BJ (cell line): ENCODE data around the gene OR7G1. TPM values are rescaled to one million over a fixed set of nuclear protein-coding genes. Genes with fewer than 3 reads are reported as not detected.

Experiments used
- CTCF ChIA-PET: fragments of 350-600 bp; formaldehyde crosslinking; extraction: SDS; loops from one replicate; lab custom pipeline; 2021; ENCODE audit warnings: antibody characterized with exemption, inconsistent platforms; lab: Yijun Ruan, JAX
- POLR2A ChIA-PET: fragments of 300-600 bp; sonication (Branson Sonifier 250); formaldehyde crosslinking; extraction: SDS; loops from one replicate; lab custom pipeline; 2021; ENCODE audit warnings: antibody characterized with exemption; lab: Charles Lee
- DNase-seq: peaks from one replicate; pipeline ENCODE4 v3.0.0-alpha.2; 2011; ENCODE audit warnings: low read depth
- H3K27me3 ChIP-seq: 2 replicates; pipeline ENCODE4 v1.6.0; 2011; ENCODE audit warnings: low read length; ENCODE audit not compliant: control insufficient read depth, insufficient read depth
- H3K36me3 ChIP-seq: 2 replicates; pipeline ENCODE4 v1.5.1; 2011; ENCODE audit warnings: low read length; ENCODE audit not compliant: control insufficient read depth, insufficient read depth
- H3K4me3 ChIP-seq: 2 replicates; pipeline ENCODE4 v1.5.1; 2011; ENCODE audit warnings: low read depth, mild to moderate bottlenecking, control low read depth, low read length
- CTCF ChIP-seq: IDR thresholded peaks from 2 replicates; pipeline ENCODE4 v1.5.1; 2011; ENCODE audit warnings: low read depth, mild to moderate bottlenecking, control low read depth, inconsistent platforms, low read length, moderate library complexity; ENCODE audit not compliant: insufficient read depth
- polyA minus RNA-seq: library from RNA; depleted of rRNA, polyadenylated mRNA; stranded (reverse); fragments of >200 nt; gene quantifications from 2 replicates; pipeline ENCODE4 v1.2.3, GENCODE V29; 2011; rRNA and poly(A)+ RNA removed
- polyA plus RNA-seq: library from polyadenylated mRNA; depleted of rRNA; stranded (reverse); fragments of >200 nt; gene quantifications from 2 replicates; pipeline ENCODE4 v1.2.3, GENCODE V29; 2011; rRNA removed

Gene OR7G1, protein sequence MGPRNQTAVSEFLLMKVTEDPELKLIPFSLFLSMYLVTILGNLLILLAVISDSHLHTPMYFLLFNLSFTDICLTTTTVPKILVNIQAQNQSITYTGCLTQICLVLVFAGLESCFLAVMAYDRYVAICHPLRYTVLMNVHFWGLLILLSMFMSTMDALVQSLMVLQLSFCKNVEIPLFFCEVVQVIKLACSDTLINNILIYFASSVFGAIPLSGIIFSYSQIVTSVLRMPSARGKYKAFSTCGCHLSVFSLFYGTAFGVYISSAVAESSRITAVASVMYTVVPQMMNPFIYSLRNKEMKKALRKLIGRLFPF
- polyA plus RNA-seq, result not detected in 2 replicates
- not detected in 2 replicates for polyA minus RNA-seq

GRCh38 chr19:9115307-9115813 is at the start of gene OR7G1:
OR7G1 (minus strand) TSS chr19:9115763; CDS start chr19:9115763, 0 bp downstream.
- no peak for DNase-seq
- ChIA-PET POLR2A (no interaction called here), CTCF (no interaction called here)
- Histone ChIP-seq H3K36me3 (no peaks in the 10 kb centered on the region), H3K4me3 (no peak within 1 kb of the TSS), H3K27me3 (no peaks in the 10 kb centered on the region)
- TF ChIP-seq CTCF, result no peak

- Histone ChIP-seq H3K4me3 (no peak overlapping the region), H3K27me3 (no peaks in the 10 kb centered on the region), H3K36me3 (peaks cover 10% of the 10 kb centered on the region)
- ChIA-PET CTCF (no interaction called here), POLR2A (no interaction called here)
- DNase-seq, result no peak
- TF ChIP-seq CTCF, result no peak
Measured at GRCh38 chr19:9165261-9165660, 49.7 kb upstream of the OR7G1 start.

GRCh38 chr19:9161427-9161826 is 45.9 kb upstream of the OR7G1 start:
- no peak for TF ChIP-seq CTCF
- no peak for DNase-seq
- POLR2A ChIA-PET, result no interaction called here
- H3K27me3 ChIP-seq, result no peaks in the 10 kb centered on the region
- H3K36me3 ChIP-seq, result peaks cover 31% of the 10 kb centered on the region
- no peak overlapping the region for H3K4me3 ChIP-seq
- CTCF ChIA-PET, result no interaction called here

DNA sequence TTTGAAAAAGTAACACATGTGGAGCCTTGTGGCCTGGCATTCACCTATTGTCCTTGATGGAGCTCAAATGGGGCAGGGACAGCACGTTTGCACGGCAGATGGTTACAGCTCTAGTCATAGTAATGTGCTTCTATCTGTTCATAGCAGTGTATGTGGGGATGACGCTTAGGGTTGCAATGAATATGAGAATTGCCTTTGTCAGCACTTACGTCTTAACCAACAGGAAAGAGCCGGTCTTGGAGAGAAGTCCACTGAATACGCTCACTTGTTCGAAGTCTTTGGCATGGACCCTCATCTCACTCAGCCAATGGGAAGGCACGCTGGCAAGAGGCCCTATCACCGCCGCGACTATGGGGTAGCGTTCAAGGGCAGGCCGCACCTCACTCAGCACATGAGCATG is 44.3 kb upstream of the OR7G1 start:
- POLR2A ChIA-PET, result no interaction called here
- Histone ChIP-seq H3K27me3 (no peaks in the 10 kb centered on the region), H3K4me3 (no peak overlapping the region), H3K36me3 (peaks cover 35% of the 10 kb centered on the region)
- no peak for TF ChIP-seq CTCF
- CTCF ChIA-PET, result no interaction called here
- DNase-seq, result no peak

- Histone ChIP-seq H3K36me3 (peaks cover 35% of the 10 kb centered on the region), H3K4me3 (no peak overlapping the region), H3K27me3 (no peaks in the 10 kb centered on the region)
- no peak for TF ChIP-seq CTCF
- ChIA-PET POLR2A (no interaction called here), CTCF (no interaction called here)
- no peak for DNase-seq
Measured at GRCh38 chr19:9156304-9156703, 40.7 kb upstream of the OR7G1 start.
